SU-DHL-6 (cell line): ENCODE data around the gene DRC7.

ENCODE experiments used
- CTCF ChIP-seq: fragments of 200-600 bp; sonication (generic); IDR thresholded peaks from one replicate; pipeline ENCODE4 v1.5.1; 2017; ENCODE audit warnings: antibody characterized with exemption, mild to moderate bottlenecking, low read length, moderate library complexity; ENCODE audit not compliant: insufficient read depth, poor library complexity, severe bottlenecking
- EZH2phosphoT487 ChIP-seq: fragments of 200-600 bp; sonication (generic), shearing (Covaris generic); conservative IDR thresholded peaks from 2 replicates; pipeline ENCODE4 v1.6.1; 2018; ENCODE audit warnings: mild to moderate bottlenecking, antibody characterized with exemption, low read length, moderate library complexity, mixed read lengths

GRCh38 chr16:57711346-57711745 lies 16.7 kb downstream of the DRC7 start:
- TF ChIP-seq CTCF (no peak), EZH2phosphoT487 (no peak)
